GM12865 (cell line): ENCODE results near the gene C1S.

Experiments
- DNase-seq: peaks from one replicate; pipeline ENCODE4 v3.0.0; 2010; ENCODE audit warnings: low read depth
- H3K4me3 ChIP-seq: 2 replicates; pipeline ENCODE4 v1.5.1; 2011; ENCODE audit warnings: mild to moderate bottlenecking, low read depth, low read length, control low read depth
- CTCF ChIP-seq: IDR thresholded peaks from 2 replicates; pipeline ENCODE4 v1.5.1; 2011; ENCODE audit warnings: low read length, control low read depth, low read depth, inconsistent platforms; ENCODE audit not compliant: insufficient read depth; ENCODE audit errors: missing control alignments

The C1S gene

GRCh38 chr12:7018350-7019042 is 42.0 kb upstream of the C1S start, which contains the start of gene LPCAT3:
LPCAT3 (minus strand) TSS chr12:7018476; CDS start chr12:7018424, 52 bp downstream.
- peak within 1 kb of the TSS; percentile 68 for H3K4me3 ChIP-seq

GRCh38 chr12:7019043-7019569 is 41.4 kb upstream of the C1S start:
- TF ChIP-seq CTCF: no peak
- DNase-seq: no peak
- peak overlapping the region; percentile 68 for H3K4me3 ChIP-seq

More at GRCh38 chr12:7018350-7019042, 42.0 kb upstream of the C1S start, which contains the start of gene LPCAT3:
- DNase-seq: peak; percentile 97
- peak; percentile 86 for TF ChIP-seq CTCF

GRCh38 chr12:7021956-7022355 is 38.6 kb upstream of the C1S start:
- no peak for DNase-seq
- H3K4me3 ChIP-seq: no peak overlapping the region
- no peak for TF ChIP-seq CTCF

- no peak overlapping the region for H3K4me3 ChIP-seq
- DNase-seq: no peak
- TF ChIP-seq CTCF: no peak
Observed at GRCh38 chr12:7023114-7023513, 37.4 kb upstream of the C1S start.

GRCh38 chr12:7026854-7027253 is 33.7 kb upstream of the C1S start:
- no peak overlapping the region for H3K4me3 ChIP-seq
- no peak for DNase-seq
- TF ChIP-seq CTCF: no peak

- no peak overlapping the region for H3K4me3 ChIP-seq
- no peak for DNase-seq
- no peak for TF ChIP-seq CTCF
Observed at GRCh38 chr12:7031306-7031705, 29.2 kb upstream of the C1S start.
